ENCODE results near the gene CFAP70. TPM values are rescaled to one million over a fixed set of nuclear protein-coding genes. Genes with fewer than 3 reads are reported as not detected.
A peak's percentile ranks its signal among the peaks of the same experiment; 100 is the strongest.

Gene CFAP70
- total RNA-seq, 4 donors from 2014 or later = 0.94 to 7.0 (median 1.8) TPM

DNA sequence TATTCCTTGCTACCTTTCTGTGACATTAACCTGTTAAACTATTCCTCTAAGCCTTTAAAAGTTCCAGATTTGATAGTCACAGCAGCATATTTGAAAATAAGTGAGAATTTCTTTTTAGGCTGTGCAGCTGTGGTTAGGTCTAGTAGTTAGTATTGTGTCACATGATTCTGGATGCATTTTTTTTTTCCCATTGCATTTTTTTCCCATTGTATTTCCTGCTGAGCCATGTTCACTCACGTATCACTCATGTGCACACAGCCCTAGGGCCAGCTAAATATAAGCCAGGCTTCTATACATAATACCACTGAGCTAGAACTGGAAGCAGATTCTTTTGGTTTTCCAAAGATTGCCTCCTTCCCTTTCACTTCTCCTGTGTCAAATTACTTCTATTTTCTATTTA is 149.0 kb downstream of the CFAP70 start:
- TF ChIP-seq, protein P1, sequence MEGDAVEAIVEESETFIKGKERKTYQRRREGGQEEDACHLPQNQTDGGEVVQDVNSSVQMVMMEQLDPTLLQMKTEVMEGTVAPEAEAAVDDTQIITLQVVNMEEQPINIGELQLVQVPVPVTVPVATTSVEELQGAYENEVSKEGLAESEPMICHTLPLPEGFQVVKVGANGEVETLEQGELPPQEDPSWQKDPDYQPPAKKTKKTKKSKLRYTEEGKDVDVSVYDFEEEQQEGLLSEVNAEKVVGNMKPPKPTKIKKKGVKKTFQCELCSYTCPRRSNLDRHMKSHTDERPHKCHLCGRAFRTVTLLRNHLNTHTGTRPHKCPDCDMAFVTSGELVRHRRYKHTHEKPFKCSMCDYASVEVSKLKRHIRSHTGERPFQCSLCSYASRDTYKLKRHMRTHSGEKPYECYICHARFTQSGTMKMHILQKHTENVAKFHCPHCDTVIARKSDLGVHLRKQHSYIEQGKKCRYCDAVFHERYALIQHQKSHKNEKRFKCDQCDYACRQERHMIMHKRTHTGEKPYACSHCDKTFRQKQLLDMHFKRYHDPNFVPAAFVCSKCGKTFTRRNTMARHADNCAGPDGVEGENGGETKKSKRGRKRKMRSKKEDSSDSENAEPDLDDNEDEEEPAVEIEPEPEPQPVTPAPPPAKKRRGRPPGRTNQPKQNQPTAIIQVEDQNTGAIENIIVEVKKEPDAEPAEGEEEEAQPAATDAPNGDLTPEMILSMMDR (IDR thresholded peaks at IDR 0.05) = no peak
- TF ChIP-seq POLR2A (IDR thresholded peaks at IDR 0.05) = no peak
- DNase-seq (ENCODE audit: low spot score in 2 of 2) = no peak
- intact Hi-C loops (cut with DNase I; ENCODE audit: low total_unique reads) = no loop called here

DNA sequence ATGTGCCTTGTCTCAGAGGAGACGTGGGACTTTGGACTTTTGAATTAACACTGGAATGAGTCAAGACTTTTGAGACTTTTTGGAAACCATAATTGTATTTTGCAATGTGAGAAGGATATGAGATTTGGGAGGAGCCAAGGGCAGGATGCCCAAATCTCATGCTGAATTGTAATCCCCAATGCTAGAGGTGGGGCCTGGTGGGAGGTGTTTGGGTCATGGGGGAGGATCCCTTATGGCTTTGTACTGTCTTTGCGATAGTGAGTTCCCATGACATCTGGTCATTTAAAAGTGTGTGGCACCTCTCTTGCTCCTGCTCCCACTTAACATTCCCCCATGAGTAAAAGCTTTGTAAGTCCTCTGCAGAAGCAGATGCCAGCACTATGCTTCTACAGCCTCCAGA is 150.8 kb downstream of the CFAP70 start:
- no peak for TF ChIP-seq POLR2A (IDR thresholded peaks at IDR 0.05)
- TF ChIP-seq, protein P1 (IDR thresholded peaks at IDR 0.05) = no peak
- DNase-seq (ENCODE audit: low spot score in 2 of 2) = peak in 1 of 2 donors; percentile 22
- intact Hi-C loops (cut with DNase I; ENCODE audit: low total_unique reads) = no loop called here
- WGBS, 2 donors = 39 to 44% methylated on average over 2 of the region's 2 CpGs
- H3K4me3 ChIP-seq (ENCODE audit: low read depth, poor library complexity, severe bottlenecking) = no peak overlapping the region

More for the DNA sequence above, 149.0 kb downstream of the CFAP70 start:
- 45 to 53% methylated on average over 1 of the region's 1 CpG for whole genome bisulfite sequencing, 2 donors
- no peak overlapping the region for H3K4me3 ChIP-seq (ENCODE audit: low read depth, poor library complexity, severe bottlenecking)

DNA sequence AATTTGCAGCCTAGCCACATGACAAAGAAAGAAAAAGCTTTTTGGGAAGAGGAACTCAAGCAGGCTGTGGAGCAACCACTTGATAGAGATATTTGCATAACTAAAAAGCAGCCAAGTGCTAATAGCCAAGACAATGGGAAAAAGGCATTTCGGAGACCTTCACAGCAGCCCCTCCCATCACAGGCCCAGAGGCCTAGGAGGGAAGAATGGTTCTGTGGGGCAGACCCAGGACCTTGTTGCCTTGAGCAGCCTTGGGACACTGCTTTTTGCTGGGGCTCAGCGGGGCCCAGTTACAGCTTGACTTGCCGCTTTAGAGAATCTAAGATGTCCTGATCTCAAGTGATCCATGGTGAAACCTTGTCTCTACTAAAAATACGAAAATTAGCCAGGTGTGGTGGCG is 152.3 kb downstream of the CFAP70 start:
- intact Hi-C loops (cut with DNase I; ENCODE audit: low total_unique reads) = no loop called here
- no peak for DNase-seq (ENCODE audit: low spot score in 2 of 2)
- H3K4me3 ChIP-seq (ENCODE audit: low read depth, poor library complexity, severe bottlenecking) = no peak overlapping the region
- 96 to 97% methylated on average over 5 of the region's 5 CpGs for WGBS, 2 donors
- no peak for TF ChIP-seq POLR2A (IDR thresholded peaks at IDR 0.05)
- TF ChIP-seq, protein P1 (IDR thresholded peaks at IDR 0.05) = no peak

DNA sequence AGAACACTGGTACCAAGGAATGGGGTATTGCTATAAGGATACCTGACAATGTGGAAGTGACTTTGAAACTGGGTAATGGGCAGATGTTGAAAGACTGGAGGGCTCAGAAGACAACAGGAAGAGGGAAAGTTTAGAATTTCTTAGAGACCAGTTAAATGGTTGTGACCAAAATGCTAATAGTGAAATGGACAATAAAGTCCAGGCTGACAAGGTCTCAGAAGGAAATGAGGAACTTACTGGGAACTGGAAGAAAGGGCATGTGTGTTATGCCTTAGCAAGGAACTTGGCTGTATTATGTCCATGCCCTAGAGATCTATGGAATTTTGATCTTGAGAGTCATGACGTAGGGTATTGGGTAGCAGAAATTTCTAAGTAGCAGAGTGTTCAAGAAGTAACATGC is 152.8 kb downstream of the CFAP70 start:
- no peak for DNase-seq (ENCODE audit: low spot score in 2 of 2)
- 100% methylated on average over 1 of the region's 1 CpG for WGBS, 2 donors
- intact Hi-C loops (cut with DNase I; ENCODE audit: low total_unique reads) = no loop called here
- TF ChIP-seq POLR2A (IDR thresholded peaks at IDR 0.05) = no peak
- TF ChIP-seq, protein P1 (IDR thresholded peaks at IDR 0.05) = no peak
- no peak overlapping the region for H3K4me3 ChIP-seq (ENCODE audit: low read depth, poor library complexity, severe bottlenecking)

DNA sequence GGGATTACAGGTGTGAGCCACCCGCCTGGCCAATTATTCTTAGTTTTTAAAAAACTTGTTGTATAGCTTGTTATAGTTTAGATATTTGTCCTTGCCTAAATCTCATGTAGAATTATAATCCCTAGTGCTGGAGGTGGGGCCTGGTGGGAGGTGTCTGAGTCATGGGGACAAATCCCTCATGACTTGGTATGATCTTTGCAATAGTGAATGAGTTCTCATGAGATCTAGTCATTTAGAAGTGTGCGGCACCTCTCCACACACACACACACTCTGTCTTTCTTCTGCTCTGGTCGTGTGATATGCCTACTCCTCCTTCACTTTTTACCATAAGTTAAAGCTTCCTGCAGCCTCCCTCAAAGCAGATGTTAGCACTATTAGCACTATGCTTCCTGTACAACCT is 153.6 kb downstream of the CFAP70 start:
- intact Hi-C loops (cut with DNase I; ENCODE audit: low total_unique reads) = no loop called here
- TF ChIP-seq POLR2A (IDR thresholded peaks at IDR 0.05) = no peak
- TF ChIP-seq, protein P1 (IDR thresholded peaks at IDR 0.05) = no peak
- 88 to 94% methylated on average over 3 of the region's 3 CpGs for WGBS, 2 donors
- DNase-seq (ENCODE audit: low spot score in 2 of 2) = no peak
- no peak overlapping the region for H3K4me3 ChIP-seq (ENCODE audit: low read depth, poor library complexity, severe bottlenecking)

Other genes starting within 250 kb of the CFAP70 start
- 1 to 10 TPM; 1.3 to 3.6 (median 2.9) TPM for gene NUDT13, start 248.4 kb downstream of the CFAP70 start, total RNA-seq
- gene ECD, start 190.9 kb downstream of the CFAP70 start, total RNA-seq = 10 to 100 TPM; 29.8 to 35.4 (median 31.3) TPM
- gene FAM149B1, start 190.7 kb downstream of the CFAP70 start, total RNA-seq = 10 to 100 TPM; 12.4 to 21.7 (median 16.3) TPM
- gene DNAJC9, start 111.6 kb downstream of the CFAP70 start, total RNA-seq = 10 to 100 TPM; 10.5 to 19.9 (median 17.4) TPM
- gene MRPS16, start 106.2 kb downstream of the CFAP70 start, total RNA-seq = 10 to 100 TPM; 25.3 to 43.3 (median 40.0) TPM
- gene ANXA7, start 55.2 kb upstream of the CFAP70 start, total RNA-seq = 100 to 1,000 TPM in 2 of 4 donors, 10 to 100 TPM in 2; 73.7 to 104 (median 98.8) TPM
- 1 to 10 TPM in 2 of 4 donors, under 1 TPM in 2; 0.38 to 2.2 (median 0.86) TPM for gene MSS51, start 74.7 kb upstream of the CFAP70 start, total RNA-seq
- gene PPP3CB, start 137.2 kb upstream of the CFAP70 start, total RNA-seq = 10 to 100 TPM; 19.8 to 25.1 (median 24.1) TPM
- 10 to 100 TPM; 54.0 to 83.5 (median 65.8) TPM for gene USP54, start 232.5 kb upstream of the CFAP70 start, total RNA-seq